GM18505 (cell line): ENCODE data around the gene LMNTD1.
"Not testable (repeated sequence)": the region's sequence is repeated elsewhere in the genome, so short reads cannot be mapped to it uniquely, and the experiment has no call there.

Experiments
- ATAC-seq: cut with Tn5 transposase; IDR thresholded peaks from one replicate; pipeline ENCODE4 v1.9.1; 2021; ENCODE audit not compliant: unreplicated experiment
- POLR2A ChIP-seq: IDR thresholded peaks from 4 replicates; pipeline ENCODE4 v1.6.1; 2011; ENCODE audit warnings: borderline replicate concordance; ENCODE audit not compliant: insufficient read depth, insufficient read length; ENCODE audit errors: extremely low read depth

LMNTD1 gene

GRCh38 chr12:25553098-25553497, at the start of gene LMNTD1:
Gene LMNTD1, minus strand, starts transcription at chr12:25553283. Its CDS starts 324 bp downstream, at chr12:25552959.
- no peak for ATAC-seq
- no peak for TF ChIP-seq POLR2A

GRCh38 chr12:25598956-25599355, 45.9 kb upstream of the LMNTD1 start:
- TF ChIP-seq POLR2A, result no peak
- ATAC-seq, result no peak

GRCh38 chr12:25595496-25595895, 42.4 kb upstream of the LMNTD1 start:
- ATAC-seq, result not testable (repeated sequence)

- ATAC-seq, result no peak
- TF ChIP-seq POLR2A, result no peak
Measured at GRCh38 chr12:25594376-25594775, 41.3 kb upstream of the LMNTD1 start.

- ATAC-seq, result no peak
- no peak for TF ChIP-seq POLR2A
Measured at GRCh38 chr12:25592725-25593495, 39.8 kb upstream of the LMNTD1 start.

- no peak for ATAC-seq
- no peak for TF ChIP-seq POLR2A
Measured at GRCh38 chr12:25591144-25591543, 38.1 kb upstream of the LMNTD1 start.

GRCh38 chr12:25590011-25590721, 37.1 kb upstream of the LMNTD1 start:
- ATAC-seq, result no peak
- no peak for TF ChIP-seq POLR2A

GRCh38 chr12:25587346-25587745, 34.3 kb upstream of the LMNTD1 start:
- no peak for TF ChIP-seq POLR2A
- no peak for ATAC-seq

- no peak for TF ChIP-seq POLR2A
- no peak for ATAC-seq
Measured at GRCh38 chr12:25585662-25586061, 32.6 kb upstream of the LMNTD1 start.

- no peak for ATAC-seq
- TF ChIP-seq POLR2A, result no peak
Measured at GRCh38 chr12:25585021-25585523, 32.0 kb upstream of the LMNTD1 start.

- no peak for ATAC-seq
- no peak for TF ChIP-seq POLR2A
Measured at GRCh38 chr12:25584596-25584995, 31.5 kb upstream of the LMNTD1 start.

GRCh38 chr12:25583545-25583944, 30.5 kb upstream of the LMNTD1 start:
- no peak for ATAC-seq
- no peak for TF ChIP-seq POLR2A

- TF ChIP-seq POLR2A, result no peak
- ATAC-seq, result no peak
Measured at GRCh38 chr12:25581067-25581466, 28.0 kb upstream of the LMNTD1 start.
